M059J (cell line): ENCODE data around the gene SLC52A1. TPM values are rescaled to one million over a fixed set of nuclear protein-coding genes. Genes with fewer than 3 reads are reported as not detected.
A peak's percentile ranks its signal among the peaks of the same experiment; 100 is the strongest.
"Not testable (repeated sequence)": the region's sequence is repeated elsewhere in the genome, so short reads cannot be mapped to it uniquely, and the experiment has no call there.

Experiments
- DNase-seq: peaks from one replicate; pipeline ENCODE4 v3.0.0-alpha.2; 2012; ENCODE audit warnings: low read depth
- total RNA-seq: library from RNA; depleted of rRNA; stranded (reverse); fragments of >200 nt; shearing (Covaris generic); gene quantifications from 2 replicates; pipeline ENCODE4 v1.2.3, GENCODE V29; 2014; rRNA removed

Gene SLC52A1
- 0.32 TPM in 1 of 2 replicates, not detected in the other for total RNA-seq

DNA sequence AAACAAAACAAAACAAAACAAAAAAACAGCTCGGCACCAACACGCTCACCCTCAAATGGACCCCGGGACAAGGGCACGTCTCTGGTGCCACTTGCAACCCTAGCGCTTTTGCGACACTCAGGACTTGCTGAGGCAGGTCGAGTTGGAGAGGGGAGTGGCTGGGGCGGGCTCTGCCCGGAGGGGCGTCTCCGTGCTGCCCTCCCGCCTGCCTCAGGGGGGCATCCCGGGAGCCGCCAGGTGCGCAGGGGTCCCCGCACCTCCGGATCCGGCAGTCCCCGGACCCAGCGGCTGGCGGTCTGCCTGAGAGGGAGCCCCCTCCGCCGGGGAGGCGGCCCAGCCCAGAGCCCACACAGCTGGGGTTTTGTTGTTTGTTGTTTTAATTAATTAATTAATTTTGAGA, at the start of gene SLC52A1:
Gene SLC52A1 (minus strand): TSS at position 112 of the 400 bp plus-strand sequence. CDS start 820 bp downstream, outside the sequence.
- no peak for DNase-seq

DNA sequence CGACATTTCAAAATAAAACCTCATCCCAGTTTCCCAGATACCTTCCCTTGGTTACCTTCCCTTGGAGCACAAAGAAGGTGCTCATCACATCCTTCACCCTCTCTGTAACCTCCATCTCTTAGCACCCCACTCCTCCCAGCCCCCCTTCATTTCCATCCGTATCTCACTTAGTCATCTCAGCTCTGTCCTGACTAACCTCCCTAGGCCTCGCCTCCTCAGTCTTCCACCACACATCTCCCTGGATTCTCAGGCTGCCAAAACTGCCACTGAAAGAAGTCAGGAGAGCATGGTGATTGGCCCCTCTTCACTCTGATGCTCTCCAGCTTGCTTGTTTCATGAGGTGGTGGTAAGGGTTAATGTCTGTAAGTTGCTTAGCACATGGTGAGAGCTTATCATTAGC, 45.4 kb upstream of the SLC52A1 start:
- no peak for DNase-seq

DNA sequence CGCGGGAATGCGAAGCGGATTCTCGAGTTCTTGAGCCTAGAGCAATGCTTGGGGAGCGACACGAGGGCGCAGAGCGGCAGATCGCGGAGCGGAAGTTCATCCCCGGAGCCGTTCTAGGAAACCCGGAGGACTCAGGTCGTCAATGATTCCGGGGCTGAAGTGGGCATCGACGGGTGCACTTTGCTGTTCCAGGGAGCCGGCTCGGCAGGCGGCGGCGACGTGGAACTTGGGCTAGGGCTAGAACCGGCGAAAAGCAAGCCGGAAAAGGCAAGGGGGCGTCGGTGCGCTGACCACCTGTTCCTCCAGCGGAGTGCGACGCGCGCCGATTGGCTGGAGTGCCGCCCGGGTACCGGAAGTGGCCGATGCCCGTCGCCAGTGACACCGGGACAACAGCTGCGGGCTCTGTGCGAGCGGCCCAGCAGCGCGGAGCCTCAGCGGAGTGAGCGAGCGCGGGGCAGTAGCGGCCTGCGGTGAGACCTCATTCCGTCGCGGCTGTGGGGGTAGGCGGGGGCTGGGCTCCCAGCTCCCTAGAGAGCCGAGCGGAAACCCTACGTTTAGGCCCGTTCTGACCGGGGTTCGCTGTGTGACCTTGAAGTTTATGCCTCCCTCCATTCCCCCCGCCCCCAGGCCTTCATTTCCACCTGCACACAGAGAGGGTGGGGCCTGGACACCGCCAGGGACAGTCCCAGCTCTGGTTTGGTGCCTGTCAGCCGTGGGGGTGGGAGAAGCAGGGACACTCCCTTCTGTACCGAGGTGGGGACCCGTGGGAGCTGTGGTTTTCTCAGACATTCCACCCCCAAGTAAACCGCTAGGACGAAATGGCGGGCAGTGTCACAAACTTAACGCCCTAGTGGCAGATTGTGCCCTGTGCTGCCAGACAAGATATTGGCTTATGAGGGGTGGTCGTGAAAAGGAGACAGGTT, 43.1 kb upstream of the SLC52A1 start, which contains the start of gene ZFP3:
Gene ZFP3 (plus strand): TSS at position 362 of the 923 bp plus-strand sequence. CDS start 13,038 bp downstream, outside the sequence.
- DNase-seq, result peak; percentile 77

DNA sequence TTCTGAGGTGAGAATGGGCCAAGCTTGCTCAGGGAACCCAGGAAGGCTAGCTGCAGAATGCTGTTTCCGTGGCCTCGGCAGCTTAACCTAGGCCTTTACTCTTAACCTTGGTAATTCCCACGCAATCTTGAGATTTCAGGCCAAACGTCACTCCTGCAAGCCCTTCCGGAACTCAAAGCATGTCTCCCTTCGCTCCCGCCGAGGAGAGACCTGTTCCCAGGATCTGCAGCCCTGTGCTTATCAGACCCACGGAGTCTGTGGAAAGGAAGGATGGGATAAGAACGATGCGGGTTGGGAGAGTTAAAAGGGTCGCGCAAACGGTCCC, 42.5 kb upstream of the SLC52A1 start:
- no peak for DNase-seq

DNA sequence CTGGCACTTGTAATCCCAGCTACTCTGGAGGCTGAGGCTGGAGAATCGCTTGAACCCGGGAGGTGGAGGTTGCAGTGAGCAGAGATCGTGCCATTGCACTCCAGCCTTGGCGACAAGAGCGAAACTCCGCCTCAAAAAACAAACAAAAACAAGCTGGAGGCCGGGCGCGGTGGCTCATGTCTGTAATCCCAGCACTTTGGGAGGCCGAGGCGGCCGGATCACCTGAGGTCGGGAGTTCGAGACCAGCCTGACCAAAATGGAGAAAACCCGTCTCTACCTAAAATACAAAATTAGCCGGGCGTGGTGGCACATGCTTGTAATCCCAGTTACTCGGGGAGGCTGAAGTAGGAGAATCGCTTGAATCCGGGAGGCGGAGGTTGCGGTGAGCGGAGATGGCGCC, 42.0 kb upstream of the SLC52A1 start:
- not testable (repeated sequence) for DNase-seq

DNA sequence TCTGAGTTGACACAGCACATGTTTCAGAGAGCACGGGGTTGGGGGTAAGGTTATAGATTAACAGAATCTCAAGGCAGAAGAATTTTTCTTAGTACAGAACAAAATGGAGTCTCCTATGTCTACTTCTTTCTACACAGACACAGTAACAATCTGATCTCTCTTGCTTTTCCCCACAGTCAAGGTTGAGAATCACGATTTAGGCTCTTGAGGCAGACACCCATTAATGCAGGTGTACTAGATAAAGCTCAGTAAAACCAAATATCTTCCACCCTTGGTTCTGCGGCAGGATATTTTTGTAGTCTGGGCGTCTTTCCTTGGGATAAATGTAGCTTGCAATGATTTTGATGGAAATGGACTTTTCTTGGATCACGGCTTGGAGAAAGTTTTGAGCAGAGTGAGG, 40.2 kb upstream of the SLC52A1 start:
- DNase-seq, result not testable (repeated sequence)

DNA sequence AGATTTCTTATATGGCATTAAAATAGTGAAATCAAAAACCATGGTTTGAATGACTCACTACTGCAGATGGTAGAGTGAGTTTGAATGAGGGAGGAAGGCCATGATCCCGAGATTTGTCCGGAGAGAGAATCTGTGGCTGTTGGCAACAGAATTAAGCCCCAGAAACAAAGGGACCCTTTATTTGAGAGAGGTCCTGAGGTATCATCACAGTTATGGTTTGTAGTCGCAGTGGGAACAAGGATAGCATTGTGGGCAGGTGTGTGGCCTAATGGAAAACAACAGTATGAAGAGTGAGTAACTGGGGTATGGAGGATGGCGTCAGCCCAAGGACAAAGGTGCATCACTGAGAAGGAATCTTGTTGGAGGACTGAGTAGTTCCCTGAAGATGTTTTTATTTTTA, 34.5 kb upstream of the SLC52A1 start:
- peak; percentile 34 for DNase-seq

DNA sequence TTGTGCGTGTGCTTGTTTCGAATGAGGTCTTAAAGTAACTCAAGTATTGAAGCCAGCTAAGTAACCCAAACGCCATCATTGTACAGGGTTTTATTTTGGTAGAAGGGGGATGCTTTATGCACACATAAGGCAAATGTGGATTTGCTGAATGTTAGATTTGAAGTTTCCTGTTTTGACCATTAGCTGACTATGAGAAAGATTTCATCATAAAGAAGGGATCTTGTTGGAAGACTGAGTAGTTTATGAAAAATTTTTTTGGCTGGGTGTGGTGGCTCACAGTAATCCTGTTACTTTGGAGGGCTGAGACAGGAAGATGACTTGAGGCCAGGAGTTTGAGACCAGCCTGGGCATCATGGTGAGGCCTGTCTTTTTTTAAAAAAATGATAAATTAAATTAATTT, 33.0 kb upstream of the SLC52A1 start:
- no peak for DNase-seq

DNA sequence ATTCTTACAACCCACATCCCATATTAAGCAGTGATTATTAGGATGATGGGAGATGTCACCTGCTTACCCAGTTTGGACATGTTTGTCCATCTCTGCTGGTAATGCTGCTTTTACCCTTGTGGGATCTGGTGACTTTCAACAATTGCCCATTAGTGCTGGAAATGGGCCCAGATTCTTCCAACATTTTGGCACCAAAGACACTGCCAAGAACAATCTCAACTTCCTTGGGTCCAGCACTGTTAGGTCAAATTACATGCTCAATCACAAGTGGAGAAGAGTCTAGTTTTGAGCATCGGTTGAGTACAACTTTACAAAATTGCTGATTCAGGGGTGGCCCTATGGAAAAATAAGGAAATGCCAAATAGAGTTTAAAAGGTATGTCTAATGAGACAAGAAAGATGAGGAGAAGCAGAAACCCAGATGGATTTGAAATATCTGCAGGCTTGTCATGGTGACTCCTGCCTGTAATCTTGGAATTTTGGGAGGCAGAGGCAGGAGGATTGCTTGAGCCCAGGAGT, 30.1 kb upstream of the SLC52A1 start:
- peak; percentile 20 for DNase-seq

DNA sequence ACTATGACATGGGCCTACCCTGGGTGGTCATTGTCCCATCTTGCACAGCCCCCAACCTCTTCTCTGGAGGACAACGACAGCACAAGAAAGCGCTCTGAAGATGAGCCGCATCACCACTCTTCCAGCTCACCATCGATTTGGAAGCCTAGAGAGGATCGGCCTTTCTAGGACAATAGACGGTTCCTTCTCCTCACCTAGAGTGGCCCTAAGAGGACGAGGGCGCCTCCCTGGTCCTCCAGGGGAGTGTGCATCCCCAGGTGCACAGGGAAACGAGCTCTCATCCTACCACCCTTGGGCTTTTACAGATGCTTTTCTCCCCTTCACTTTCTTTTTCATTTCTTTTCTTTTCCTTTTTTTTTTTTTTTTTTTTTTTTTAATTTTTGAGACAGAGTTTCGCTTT, 20.3 kb upstream of the SLC52A1 start:
- DNase-seq, result no peak

DNA sequence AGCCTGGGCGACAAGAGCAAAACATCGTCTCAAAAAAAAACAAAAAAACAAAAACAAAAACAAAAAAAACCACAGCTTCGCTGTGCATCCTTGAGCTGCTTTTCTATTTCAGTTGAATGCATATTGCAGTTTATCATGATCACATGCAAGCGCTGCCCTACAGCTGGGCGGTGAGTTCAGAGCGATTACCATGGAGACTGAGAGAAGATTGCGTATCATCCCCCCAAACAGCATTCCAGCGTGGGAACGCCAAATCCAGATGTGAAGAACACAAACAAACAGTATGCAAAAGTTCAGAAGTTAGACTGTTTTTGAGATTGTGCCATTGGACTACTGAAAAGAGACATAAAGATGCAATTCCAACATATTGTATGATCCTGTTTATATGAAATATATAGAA, 15.1 kb upstream of the SLC52A1 start:
- DNase-seq, result no peak

DNA sequence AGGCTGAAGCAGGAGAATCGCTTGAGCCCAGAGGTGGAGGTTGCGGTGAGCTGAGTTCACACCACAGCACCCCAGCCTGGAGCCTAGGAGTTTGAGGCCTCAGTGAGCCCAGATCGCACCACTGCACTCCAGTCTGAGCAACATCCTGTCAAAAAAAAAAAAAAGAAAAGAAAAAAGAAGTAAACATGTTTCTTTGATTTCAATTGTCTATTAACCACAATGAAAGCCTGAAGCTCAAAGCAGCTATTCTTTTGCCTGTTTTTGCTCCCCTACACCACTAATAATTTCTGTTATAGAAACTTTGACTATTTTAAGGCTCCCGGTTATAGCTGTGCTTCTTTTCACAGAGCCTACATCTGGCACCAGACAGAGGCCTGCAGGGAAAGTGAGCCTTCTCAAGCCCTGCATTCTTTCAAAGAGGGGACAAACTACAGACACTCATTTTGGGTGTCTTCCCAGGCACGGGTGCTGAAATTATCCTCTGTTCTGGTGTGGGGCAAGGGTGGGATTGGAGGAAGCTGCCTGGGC, 14.2 kb upstream of the SLC52A1 start:
- no peak for DNase-seq

DNA sequence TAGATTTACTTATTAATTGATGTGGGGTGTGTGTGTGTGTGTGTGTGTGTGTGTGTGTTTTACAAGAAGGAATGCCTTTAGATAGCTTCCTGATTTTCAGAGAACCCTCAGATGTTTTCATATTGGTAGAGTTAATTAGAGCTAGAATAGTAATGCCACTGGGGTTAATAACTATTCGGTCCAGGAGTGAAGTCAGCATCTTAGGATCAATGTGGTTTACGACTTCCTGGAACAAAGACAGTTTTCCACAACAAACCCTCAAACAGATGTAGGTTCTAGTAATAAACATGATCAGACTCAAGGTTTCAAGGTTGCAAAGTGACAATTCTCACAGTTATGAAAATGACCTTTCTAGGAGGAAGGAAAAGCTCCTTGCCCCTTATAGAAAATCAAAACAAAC, 12.2 kb upstream of the SLC52A1 start:
- no peak for DNase-seq

DNA sequence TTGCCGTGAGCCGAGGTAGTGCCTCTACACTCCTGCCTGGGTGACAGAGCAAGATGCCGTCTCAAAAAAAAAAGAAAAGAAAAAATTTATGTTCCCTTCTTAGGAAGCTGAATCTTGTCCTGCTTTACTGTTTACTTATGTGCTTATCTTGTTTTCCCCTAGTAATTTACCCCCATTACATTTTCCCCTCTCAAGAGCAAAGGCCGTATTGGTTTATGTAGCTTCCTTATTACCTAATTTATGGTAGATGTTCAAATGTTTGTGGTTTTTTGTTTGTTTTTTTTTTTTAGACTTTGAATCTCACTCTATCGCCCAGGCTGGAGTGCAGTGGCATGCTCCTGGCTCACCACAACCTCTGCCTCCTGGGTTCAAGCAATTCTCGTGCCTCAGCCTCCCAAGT, 10.3 kb upstream of the SLC52A1 start:
- DNase-seq, result no peak

DNA sequence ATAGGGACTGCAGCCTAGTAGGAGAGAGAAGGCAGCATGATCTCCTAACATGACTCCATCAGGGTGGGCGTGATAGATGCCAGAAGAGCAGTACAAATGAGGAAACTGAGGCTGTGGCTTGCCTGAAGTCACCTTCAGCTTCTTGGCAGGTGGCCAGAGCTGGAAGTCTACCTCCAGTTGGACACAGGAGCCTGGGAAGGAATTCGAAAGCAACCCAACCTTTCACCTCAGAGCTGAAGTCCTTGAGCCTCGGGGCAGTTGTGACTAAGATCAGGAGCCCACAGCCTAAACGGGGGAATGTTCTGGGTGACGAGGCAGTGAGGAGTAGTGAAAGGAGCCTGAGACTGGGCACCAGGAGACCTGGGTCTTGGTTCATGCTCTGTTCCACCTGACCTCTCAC, 9.4 kb upstream of the SLC52A1 start:
- peak; percentile 84 for DNase-seq

DNA sequence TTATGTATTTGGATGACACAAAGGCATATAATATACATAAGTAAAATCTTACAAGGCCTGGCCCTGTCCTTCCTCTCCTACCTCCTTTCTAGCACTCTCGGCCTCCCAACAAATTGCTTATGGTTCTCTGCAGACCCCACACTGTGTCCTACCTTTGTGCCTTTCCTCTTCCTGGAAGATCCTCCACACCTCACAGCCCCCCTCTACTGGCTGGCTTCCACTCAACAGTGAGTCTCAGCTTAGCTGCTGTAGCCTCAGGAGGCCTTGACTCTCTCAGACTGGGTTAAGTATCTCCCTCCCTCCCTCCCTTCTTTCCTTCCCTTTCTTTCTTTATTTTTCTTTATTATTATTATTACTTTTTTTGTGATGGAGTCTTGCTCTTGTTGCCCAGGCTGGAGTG, 8.3 kb upstream of the SLC52A1 start:
- no peak for DNase-seq

DNA sequence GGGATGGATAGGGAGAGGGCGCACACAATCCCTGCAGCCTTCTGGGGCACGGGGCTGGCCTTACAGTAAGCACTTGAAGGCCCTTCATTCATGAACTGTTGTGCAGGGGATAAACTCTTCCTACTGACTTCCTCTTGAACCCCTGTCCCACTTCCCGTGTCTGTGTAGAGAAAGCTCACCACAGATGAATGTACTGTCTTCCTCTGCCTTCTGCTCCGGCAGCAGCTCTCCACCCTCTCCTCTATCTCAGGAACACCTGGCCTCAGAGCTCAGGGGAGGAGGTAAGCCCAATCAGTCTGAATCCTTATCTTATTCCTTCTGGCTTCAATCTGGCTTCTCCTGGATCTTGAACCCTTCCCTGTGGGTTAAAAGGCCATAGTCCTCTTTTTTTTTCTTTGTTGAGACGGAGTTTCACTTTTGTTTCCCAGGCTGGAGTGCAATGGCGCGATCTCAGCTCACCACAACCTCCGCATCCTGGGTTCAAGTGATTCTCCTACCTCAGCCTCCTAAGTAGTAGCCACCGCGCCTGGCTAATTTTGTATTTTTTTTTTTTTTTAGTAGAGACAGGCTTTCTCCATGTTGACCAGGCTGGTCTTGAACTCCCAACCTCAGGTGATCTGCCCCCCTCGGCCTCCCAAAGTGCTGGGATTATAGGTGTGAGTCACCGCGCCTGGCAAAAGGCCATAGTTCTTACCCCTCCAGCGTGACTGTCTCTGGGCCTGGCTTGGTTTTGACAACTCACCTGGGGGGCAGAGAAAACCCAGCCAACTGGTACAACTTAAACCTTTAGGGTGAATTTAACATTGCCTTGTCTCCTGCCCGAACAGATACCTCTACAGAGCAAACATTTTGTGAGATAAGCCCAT, 7.2 kb upstream of the SLC52A1 start:
- DNase-seq, result peak; percentile 29

DNA sequence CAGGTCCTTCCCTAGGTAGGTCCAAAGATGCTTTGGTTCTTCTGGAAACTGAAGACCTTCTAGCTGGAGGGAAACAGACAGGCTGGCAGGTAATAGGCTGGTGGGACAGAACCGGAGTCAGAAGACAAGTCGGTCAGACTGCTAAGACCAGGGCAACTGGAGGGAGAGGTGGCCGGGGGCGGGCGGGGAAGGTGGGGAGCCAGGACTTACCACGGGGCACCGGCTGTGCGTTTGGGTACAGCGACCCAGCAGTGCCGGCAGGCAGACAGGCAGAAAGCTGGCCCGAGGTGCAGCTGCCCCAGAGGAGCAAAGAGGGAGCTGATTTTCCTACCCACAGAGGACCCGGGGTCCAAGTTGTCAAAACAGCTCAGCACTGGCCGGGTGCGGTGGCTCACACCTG, 575 bp downstream of the SLC52A1 start:
- no peak for DNase-seq

DNA sequence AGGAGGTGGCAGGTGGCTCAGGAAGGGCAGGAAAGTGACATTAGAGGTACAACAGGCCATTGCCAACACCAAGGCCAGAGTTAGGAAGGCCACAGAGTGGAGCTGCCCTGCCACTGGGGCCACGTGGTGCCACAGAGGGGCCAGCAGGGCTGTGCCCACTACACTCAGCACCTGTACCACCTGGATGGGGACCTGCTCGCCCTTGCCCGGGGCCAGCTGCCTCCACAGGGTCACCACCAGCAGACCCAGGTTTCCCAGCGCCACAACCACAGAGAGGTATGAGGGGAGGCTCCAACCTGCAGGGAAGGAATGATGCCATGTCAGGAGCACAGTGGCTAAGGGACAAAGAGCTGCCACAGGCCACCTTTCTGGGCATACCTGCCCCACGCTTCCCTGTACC, 1.2 kb downstream of the SLC52A1 start:
- no peak for DNase-seq

DNA sequence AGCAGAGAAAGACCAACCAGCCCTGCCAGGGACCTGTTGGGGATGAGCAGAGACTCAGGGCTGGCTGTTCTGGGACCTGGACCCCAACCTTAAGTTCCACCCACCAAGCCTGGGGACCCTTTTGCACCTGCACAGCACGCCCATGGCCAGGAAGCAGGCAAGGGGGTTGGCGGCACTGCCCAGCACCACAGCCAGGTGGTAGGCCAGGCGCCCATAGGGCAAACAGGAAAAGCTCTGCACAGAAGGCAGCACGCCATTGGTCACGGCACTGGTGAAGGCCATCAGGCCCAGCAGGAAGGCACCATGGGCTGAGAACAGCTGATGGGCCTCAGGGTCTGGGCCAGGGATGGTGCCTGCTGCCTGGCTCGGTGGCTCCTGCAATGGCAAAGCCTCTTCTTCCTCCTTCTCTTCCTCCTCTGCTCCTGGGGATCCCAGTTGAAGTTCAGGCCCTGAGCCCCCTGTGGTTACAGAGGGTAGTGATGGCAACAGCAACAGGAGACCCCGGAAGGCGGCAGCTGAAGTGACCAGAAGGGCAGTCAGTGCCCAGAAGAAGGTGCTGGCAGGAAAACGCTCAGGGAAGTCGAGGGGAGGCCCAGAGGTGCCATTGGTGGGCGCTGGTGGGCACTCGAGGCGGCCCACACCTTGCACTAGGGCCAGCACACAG, 1.7 kb downstream of the SLC52A1 start:
- no peak for DNase-seq

DNA sequence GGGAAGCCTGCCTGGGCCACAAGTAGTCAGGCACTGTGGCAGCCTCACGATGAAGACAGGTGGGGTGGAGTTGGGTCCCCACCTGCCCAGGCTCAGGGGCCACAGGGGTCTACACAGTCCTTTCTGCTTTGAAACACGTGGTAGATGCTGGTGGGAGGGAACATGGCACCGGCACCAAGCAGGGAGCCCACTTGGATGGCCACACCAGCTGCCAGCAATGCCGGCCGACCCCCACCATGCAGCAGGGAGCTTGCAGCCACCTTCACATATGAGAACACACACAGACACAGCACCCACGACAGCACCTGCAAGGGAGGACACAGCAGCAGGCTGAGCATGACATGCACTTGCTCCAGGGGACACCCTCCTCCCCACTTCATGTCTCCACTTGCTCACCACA, 2.4 kb downstream of the SLC52A1 start:
- DNase-seq, result no peak
